ENCODE data around the gene CAPN11.

GRCh38 chr6:44158770-44159228 lies at the start of gene CAPN11:
- TF ChIP-seq, protein P1, sequence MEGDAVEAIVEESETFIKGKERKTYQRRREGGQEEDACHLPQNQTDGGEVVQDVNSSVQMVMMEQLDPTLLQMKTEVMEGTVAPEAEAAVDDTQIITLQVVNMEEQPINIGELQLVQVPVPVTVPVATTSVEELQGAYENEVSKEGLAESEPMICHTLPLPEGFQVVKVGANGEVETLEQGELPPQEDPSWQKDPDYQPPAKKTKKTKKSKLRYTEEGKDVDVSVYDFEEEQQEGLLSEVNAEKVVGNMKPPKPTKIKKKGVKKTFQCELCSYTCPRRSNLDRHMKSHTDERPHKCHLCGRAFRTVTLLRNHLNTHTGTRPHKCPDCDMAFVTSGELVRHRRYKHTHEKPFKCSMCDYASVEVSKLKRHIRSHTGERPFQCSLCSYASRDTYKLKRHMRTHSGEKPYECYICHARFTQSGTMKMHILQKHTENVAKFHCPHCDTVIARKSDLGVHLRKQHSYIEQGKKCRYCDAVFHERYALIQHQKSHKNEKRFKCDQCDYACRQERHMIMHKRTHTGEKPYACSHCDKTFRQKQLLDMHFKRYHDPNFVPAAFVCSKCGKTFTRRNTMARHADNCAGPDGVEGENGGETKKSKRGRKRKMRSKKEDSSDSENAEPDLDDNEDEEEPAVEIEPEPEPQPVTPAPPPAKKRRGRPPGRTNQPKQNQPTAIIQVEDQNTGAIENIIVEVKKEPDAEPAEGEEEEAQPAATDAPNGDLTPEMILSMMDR (IDR thresholded peaks at IDR 0.05; ENCODE audit: poor library complexity, severe bottlenecking), result no peak
- TF ChIP-seq, protein P2, sequence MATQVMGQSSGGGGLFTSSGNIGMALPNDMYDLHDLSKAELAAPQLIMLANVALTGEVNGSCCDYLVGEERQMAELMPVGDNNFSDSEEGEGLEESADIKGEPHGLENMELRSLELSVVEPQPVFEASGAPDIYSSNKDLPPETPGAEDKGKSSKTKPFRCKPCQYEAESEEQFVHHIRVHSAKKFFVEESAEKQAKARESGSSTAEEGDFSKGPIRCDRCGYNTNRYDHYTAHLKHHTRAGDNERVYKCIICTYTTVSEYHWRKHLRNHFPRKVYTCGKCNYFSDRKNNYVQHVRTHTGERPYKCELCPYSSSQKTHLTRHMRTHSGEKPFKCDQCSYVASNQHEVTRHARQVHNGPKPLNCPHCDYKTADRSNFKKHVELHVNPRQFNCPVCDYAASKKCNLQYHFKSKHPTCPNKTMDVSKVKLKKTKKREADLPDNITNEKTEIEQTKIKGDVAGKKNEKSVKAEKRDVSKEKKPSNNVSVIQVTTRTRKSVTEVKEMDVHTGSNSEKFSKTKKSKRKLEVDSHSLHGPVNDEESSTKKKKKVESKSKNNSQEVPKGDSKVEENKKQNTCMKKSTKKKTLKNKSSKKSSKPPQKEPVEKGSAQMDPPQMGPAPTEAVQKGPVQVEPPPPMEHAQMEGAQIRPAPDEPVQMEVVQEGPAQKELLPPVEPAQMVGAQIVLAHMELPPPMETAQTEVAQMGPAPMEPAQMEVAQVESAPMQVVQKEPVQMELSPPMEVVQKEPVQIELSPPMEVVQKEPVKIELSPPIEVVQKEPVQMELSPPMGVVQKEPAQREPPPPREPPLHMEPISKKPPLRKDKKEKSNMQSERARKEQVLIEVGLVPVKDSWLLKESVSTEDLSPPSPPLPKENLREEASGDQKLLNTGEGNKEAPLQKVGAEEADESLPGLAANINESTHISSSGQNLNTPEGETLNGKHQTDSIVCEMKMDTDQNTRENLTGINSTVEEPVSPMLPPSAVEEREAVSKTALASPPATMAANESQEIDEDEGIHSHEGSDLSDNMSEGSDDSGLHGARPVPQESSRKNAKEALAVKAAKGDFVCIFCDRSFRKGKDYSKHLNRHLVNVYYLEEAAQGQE (IDR thresholded peaks at IDR 0.05; ENCODE audit: borderline replicate concordance), result no peak
- no peak for TF ChIP-seq MXI1 (conservative IDR thresholded peaks at IDR 0.05; ENCODE audit: poor library complexity, severe bottlenecking)
- TF ChIP-seq EZH2 (IDR thresholded peaks at IDR 0.05; ENCODE audit: borderline replicate concordance, insufficient read depth, low read length, poor library complexity, severe bottlenecking), result no peak
- TF ChIP-seq RAD21 (conservative IDR thresholded peaks at IDR 0.05), result no peak

All from neural cell (in vitro differentiated cells).